HCEC 1CT (cell line): ENCODE results near the gene BPIFB2.

Source experiments
- DNase-seq: peaks from one replicate; pipeline ENCODE4 v3.0.0-alpha.2; 2017

Gene BPIFB2

GRCh38 chr20:33023439-33024242 lies 16.1 kb downstream of the BPIFB2 start:
- no peak for DNase-seq

- no peak for DNase-seq
Measured at GRCh38 chr20:33024243-33024560, 16.7 kb downstream of the BPIFB2 start.

- no peak for DNase-seq
Measured at GRCh38 chr20:33024609-33025317, 17.3 kb downstream of the BPIFB2 start.

- no peak for DNase-seq
Measured at GRCh38 chr20:33025318-33025876, 17.9 kb downstream of the BPIFB2 start.

- DNase-seq = no peak
Measured at GRCh38 chr20:33026072-33026778, 18.7 kb downstream of the BPIFB2 start.

GRCh38 chr20:33026779-33027759 lies 19.6 kb downstream of the BPIFB2 start:
- DNase-seq = no peak

- no peak for DNase-seq
Measured at GRCh38 chr20:33027769-33028751, 20.6 kb downstream of the BPIFB2 start.

GRCh38 chr20:33028875-33029274 lies 21.4 kb downstream of the BPIFB2 start:
- no peak for DNase-seq

GRCh38 chr20:33030076-33030475 lies 22.6 kb downstream of the BPIFB2 start:
- DNase-seq = no peak

GRCh38 chr20:33030569-33030968 lies 23.1 kb downstream of the BPIFB2 start:
- DNase-seq = no peak

GRCh38 chr20:33031531-33031930 lies 24.0 kb downstream of the BPIFB2 start, which contains the start of gene BPIFB6:
TSS of gene BPIFB6 (plus strand) at chr20:33031648. CDS start at chr20:33031648, 0 bp downstream.
- DNase-seq = no peak

GRCh38 chr20:33032555-33032954 lies 25.1 kb downstream of the BPIFB2 start:
- no peak for DNase-seq

GRCh38 chr20:33033381-33033780 lies 25.9 kb downstream of the BPIFB2 start:
- DNase-seq = no peak

- no peak for DNase-seq
Measured at GRCh38 chr20:33034115-33034514, 26.6 kb downstream of the BPIFB2 start.

- no peak for DNase-seq
Measured at GRCh38 chr20:33034901-33035492, 27.5 kb downstream of the BPIFB2 start.

GRCh38 chr20:33037456-33037855 lies 30.0 kb downstream of the BPIFB2 start:
- no peak for DNase-seq

GRCh38 chr20:33038243-33038642 lies 30.7 kb downstream of the BPIFB2 start:
- no peak for DNase-seq

GRCh38 chr20:33042430-33042829 lies 34.9 kb downstream of the BPIFB2 start:
- no peak for DNase-seq

- no peak for DNase-seq
Measured at GRCh38 chr20:33042983-33043730, 35.7 kb downstream of the BPIFB2 start.

- DNase-seq = no peak
Measured at GRCh38 chr20:33043731-33044181, 36.3 kb downstream of the BPIFB2 start.
